K562 (cell line): ENCODE results near the gene JADE3.

Source experiments
- BCLAF1 ChIP-seq, 2 experiments: fragments of 450-650 bp in 1 of 2; IDR thresholded peaks; 2 replicates each; pipeline ENCODE4 v1.6.1; 2011 to 2017; ENCODE audit warnings: low read depth in 2 of 2, antibody characterized with exemption in 1 of 2, borderline replicate concordance in 1 of 2, low read length in 1 of 2, mild to moderate bottlenecking in 1 of 2, mixed read lengths in 1 of 2; ENCODE audit not compliant: control insufficient read depth in 1 of 2
- CBX1 ChIP-seq: sonication (generic); IDR thresholded peaks from 2 replicates; pipeline ENCODE4 v1.6.1; 2016; ENCODE audit warnings: antibody characterized with exemption, low read depth, mild to moderate bottlenecking
- CEBPB ChIP-seq: fragments of 450-650 bp; IDR thresholded peaks from 2 replicates; pipeline ENCODE4 v1.6.1; 2016; ENCODE audit warnings: missing genetic modification characterization, missing compliant biosample characterization
- CTCF ChIP-seq, 3 experiments: IDR thresholded peaks in 2 of 3; conservative IDR thresholded peaks in 1 of 3; 2 replicates each; pipeline ENCODE4 v1.5.1; 2011 to 2012; ENCODE audit warnings: low read length in 3 of 3, mild to moderate bottlenecking in 3 of 3, control low read depth in 2 of 3, improper control_type of control experiment in 1 of 3, inconsistent platforms in 1 of 3, low read depth in 1 of 3, mixed read lengths in 1 of 3, moderate library complexity in 1 of 3; ENCODE audit not compliant: insufficient read depth in 2 of 3
- POLR2AphosphoS5 ChIP-seq: IDR thresholded peaks from 2 replicates; pipeline ENCODE4 v1.6.1; 2011; ENCODE audit warnings: mild to moderate bottlenecking, low read depth, low read length, moderate library complexity; ENCODE audit not compliant: control insufficient read depth, insufficient read depth
- TAF1 ChIP-seq: IDR thresholded peaks from 2 replicates; pipeline ENCODE4 v1.6.1; 2011; ENCODE audit warnings: mild to moderate bottlenecking, low read length, moderate library complexity; ENCODE audit not compliant: insufficient read depth, control insufficient read depth, severe bottlenecking; ENCODE audit errors: extremely low read depth
- USF1 ChIP-seq: sonication (generic); formaldehyde crosslinking; IDR thresholded peaks from 2 replicates; pipeline ENCODE4 v1.9.0; 2022; ENCODE audit warnings: mild to moderate bottlenecking, missing genetic modification reagents
- ZFX ChIP-seq: sonication (generic); formaldehyde crosslinking; IDR thresholded peaks from 2 replicates; pipeline ENCODE4 v1.8.0; 2022; ENCODE audit warnings: mild to moderate bottlenecking, missing genetic modification reagents, moderate library complexity

- TF ChIP-seq CEBPB (no peak), TAF1 (no peak), POLR2AphosphoS5 (no peak), BCLAF1 (IDR thresholded peaks at IDR 0.05; ENCODE audit: borderline replicate concordance in 1 of 2, control insufficient read depth in 1 of 2, low read depth in 2 of 2, low read length in 1 of 2) (no peak), USF1 (no peak), CTCF (IDR thresholded peaks at IDR 0.05 in 2 of 3, conservative IDR thresholded peaks at IDR 0.05 in 1 of 3; ENCODE audit: insufficient read depth in 2 of 3, low read depth in 1 of 3, low read length in 3 of 3) (no peak), ZFX (CRISPR knock-in tag) (no peak), CBX1 (no peak)
Measured at GRCh38 chrX:46873746-46874145, 38.5 kb upstream of the JADE3 start.
